GM12873 (cell line): ENCODE results near the gene SNX25.

Experiments used
- CTCF ChIP-seq: IDR thresholded peaks from 2 replicates; pipeline ENCODE4 v1.5.1; 2012; ENCODE audit warnings: low read depth, mild to moderate bottlenecking, moderate library complexity, low read length, control low read depth; ENCODE audit not compliant: insufficient read depth; ENCODE audit errors: missing control alignments

Gene SNX25

GRCh38 chr4:185210102-185210981 is 944 bp downstream of the SNX25 start:
- TF ChIP-seq CTCF: no peak

DNA sequence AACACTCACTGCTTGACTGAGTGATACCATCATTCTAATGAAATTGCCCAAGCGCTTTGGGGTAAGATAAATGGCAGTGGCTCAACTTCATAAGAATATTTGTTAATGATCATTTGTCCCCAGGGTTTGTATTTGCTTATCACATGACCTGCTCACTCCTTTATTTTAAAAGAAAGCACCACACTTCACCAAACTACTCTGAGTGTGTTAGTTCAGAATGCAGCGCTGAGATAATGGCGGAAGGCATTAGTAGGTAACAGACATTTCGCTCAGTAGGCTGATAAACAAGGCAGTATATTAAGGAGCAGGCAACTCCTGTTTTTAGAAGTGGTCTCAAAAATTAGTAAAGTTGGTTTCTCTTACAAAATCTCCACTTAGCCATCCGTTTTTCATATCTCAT is 1.6 kb downstream of the SNX25 start:
- no peak for TF ChIP-seq CTCF

DNA sequence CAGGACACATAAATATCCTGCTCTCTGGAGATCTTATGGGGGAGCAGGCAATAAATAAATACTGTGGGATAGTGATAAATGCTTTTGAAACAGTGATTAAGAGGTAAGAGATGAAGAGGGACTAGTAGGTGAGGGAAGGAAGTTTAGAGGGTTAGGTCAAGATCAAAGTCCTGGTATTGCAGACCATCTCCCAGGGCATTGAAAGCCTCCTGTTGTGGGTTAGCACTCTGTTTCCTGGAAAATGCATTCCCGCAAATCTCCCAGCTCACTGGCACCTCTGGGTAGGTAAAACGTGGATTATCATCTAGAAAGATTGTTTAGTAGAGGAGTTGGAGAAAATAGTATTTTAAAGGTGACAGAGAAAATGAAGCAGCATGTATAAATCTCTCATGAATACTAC is 2.2 kb downstream of the SNX25 start:
- no peak for TF ChIP-seq CTCF

DNA sequence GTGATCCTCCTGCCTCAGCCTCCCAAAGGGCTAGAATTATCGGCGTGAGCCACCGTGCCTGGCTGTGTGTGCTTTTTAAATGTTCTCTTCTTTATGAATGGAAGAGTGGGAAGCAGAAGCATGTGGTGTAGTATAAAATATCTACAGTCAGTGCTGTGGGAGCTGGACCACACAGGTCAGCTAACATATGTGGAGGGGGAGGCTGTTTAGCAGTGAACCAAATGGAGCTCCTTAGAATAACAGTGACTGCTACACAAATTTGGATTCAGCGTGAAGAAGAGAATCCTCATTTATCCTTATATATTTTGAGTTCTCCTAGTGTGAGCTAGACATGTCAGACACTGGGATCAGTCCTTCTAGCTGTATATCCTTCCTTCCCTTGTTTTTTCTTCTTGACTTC is 3.2 kb downstream of the SNX25 start:
- TF ChIP-seq CTCF: no peak

- no peak for TF ChIP-seq CTCF
Observed at GRCh38 chr4:185213877-185214276, 4.5 kb downstream of the SNX25 start.

- TF ChIP-seq CTCF: no peak
Observed at GRCh38 chr4:185215261-185215660, 5.9 kb downstream of the SNX25 start.

- no peak for TF ChIP-seq CTCF
Observed at GRCh38 chr4:185217408-185217975, 8.1 kb downstream of the SNX25 start.
